Hepatocyte (in vitro differentiated cells): ENCODE measurements around the gene PDRG1.

ENCODE experiments used
- CTCF ChIP-seq: fragments of 200-600 bp; sonication (generic); IDR thresholded peaks from 2 replicates; pipeline ENCODE4 v1.5.1; 2016; ENCODE audit warnings: antibody characterized with exemption, mild to moderate bottlenecking; ENCODE audit not compliant: poor library complexity
- EZH2 ChIP-seq: fragments of 200-600 bp; sonication (generic); IDR thresholded peaks from 2 replicates; pipeline ENCODE4 v1.6.1; 2016; ENCODE audit warnings: antibody characterized with exemption, mild to moderate bottlenecking, borderline replicate concordance
- EZH2phosphoT487 ChIP-seq: fragments of 200-600 bp; sonication (generic); IDR thresholded peaks from one replicate; pipeline ENCODE4 v1.6.1; 2018; ENCODE audit warnings: antibody characterized with exemption, mild to moderate bottlenecking, low read depth, moderate library complexity; ENCODE audit not compliant: unreplicated experiment, severe bottlenecking

DNA sequence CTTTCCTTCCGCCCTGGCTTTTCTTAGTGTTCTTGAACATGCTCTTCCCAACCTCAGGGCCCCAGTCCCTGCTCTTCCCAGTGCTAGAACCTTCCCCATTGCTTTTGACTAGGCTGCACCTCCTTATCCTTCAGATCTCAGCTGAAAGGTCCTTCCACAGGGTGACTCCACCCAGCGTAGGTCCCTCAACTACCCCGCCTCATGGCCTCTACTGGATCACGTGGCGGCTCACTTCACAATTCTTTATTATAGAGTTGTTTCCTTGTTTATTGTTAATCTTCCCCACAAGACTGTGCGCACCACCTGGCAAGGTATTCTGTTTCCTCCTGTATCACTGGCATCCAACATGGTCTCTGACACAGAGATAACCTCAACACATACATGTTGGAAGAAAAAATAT, 50.2 kb downstream of the PDRG1 start:
- TF ChIP-seq CTCF (no peak), EZH2 (no peak), EZH2phosphoT487 (no peak)
